ENCODE data around the gene TRAK1. TPM values are rescaled to one million over a fixed set of nuclear protein-coding genes. Genes with fewer than 3 reads are reported as not detected.
A peak's percentile ranks its signal among the peaks of the same experiment; 100 is the strongest.

The TRAK1 gene
- total RNA-seq, 1 donor from 2014 or later: 117 TPM

- peak; percentile 30 for DNase-seq (ENCODE audit: low read depth)
Observed at GRCh38 chr3:42149975-42150374, 58.8 kb downstream of the TRAK1 start.

GRCh38 chr3:42151596-42152168, 60.5 kb downstream of the TRAK1 start:
- DNase-seq (ENCODE audit: low read depth): no peak

- DNase-seq (ENCODE audit: low read depth): no peak
Observed at GRCh38 chr3:42152193-42152592, 61.0 kb downstream of the TRAK1 start.

DNA sequence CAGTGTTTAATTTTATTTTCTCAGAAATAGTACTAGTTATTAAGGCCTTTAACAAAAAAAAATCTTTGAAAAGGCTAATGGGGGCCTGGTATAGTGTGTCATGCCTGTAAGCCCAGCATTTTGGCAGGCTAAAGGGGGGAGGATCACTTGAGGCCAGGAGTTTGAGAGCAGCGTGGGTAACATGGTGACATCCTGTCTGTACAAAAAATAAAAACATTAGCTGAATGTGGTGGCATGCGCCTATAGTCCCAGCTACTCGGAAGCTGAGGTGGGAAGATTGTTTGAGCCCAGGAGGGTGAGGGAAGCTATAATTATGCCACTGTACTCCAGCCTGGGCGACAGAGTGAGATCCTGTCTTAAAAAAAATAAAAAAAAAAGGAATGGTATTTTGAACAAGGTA, 61.9 kb downstream of the TRAK1 start:
- DNase-seq (ENCODE audit: low read depth): no peak

DNA sequence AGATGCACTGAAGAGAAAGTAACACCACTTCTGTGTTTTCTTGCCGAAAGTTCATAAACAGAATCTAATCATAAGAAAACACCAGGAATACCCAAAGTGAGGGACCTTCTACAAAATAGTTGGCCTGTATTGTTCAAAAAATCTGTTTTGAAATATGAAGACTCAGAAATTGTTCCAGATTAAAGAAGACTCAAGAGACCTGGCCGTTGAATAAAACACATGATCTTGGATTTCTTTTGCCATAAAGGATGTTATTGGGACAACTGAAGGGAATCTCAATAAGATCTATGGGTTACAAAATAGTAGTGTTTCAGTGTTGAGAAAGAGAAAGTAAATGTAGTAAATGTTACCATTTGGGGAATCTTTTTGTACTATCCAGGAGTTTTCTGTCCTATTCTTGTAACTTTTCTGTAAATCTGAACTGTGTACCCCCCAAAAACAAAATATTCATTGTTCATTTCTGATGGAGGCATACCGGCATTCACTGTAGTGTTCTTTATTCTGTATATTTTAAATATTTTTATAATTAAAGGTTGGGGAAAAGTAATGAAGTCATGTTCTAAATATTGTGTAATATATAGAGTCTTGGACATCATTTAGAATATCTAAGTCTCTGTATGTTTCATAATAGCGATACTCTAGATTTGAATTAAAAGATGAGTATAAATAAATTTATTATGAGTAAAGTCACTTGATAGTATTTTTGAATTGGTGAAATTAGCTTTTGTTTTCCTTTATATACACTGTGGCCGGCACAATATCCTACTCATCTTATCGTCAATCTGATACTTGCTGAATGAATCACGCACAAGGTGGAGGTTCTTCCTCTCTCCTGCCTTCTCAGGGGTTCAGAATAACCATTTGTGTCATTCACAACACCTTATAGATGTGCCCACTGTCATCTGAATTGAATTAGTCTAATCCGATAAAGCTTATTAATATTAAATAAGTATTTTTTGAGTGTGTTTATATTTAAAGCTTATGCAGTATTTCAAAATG, 66.7 kb downstream of the TRAK1 start:
- DNase-seq (ENCODE audit: low read depth): no peak

GRCh38 chr3:42159147-42159546, 68.0 kb downstream of the TRAK1 start:
- DNase-seq (ENCODE audit: low read depth): no peak

DNA sequence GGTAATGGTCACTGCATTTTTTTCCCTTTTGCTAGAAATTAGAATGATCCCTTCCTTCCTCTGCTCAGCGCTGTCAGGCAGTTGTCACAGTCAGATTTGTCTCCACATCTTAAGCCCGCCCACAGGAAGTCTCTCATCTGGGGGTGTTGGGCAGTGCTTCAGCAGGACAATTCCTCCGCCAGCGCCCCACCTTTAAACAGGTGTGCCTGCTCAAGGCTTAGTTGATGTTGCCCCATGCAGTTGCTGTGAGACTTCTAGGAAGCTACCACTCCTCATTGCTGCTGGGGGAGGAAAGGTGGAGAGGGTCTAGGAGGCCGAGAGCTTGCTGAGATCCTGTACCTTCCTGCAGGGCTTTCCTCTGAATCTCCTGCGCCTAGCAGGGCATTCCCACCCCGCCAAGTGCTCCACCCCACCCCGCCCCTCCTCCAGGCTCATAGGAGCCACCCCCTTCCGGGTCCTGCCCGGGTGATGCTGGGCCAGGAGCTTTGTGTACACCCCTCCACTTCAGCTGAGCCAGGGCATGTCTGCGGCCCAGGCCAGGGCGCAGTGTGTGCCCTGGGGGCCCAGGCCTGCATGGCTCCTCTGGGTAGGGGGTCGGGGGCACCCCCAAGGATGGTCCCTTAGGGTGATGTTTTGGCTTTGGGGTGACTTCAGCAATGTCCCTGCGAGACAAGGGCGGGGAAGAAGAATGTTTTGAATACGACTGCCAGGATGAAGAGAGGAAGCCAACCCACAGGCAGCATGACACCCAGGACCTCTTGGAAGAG, 68.7 kb downstream of the TRAK1 start:
- DNase-seq (ENCODE audit: low read depth): peak; percentile 18

- DNase-seq (ENCODE audit: low read depth): peak; percentile 26
Observed at GRCh38 chr3:42161050-42161935, 70.1 kb downstream of the TRAK1 start.

DNA sequence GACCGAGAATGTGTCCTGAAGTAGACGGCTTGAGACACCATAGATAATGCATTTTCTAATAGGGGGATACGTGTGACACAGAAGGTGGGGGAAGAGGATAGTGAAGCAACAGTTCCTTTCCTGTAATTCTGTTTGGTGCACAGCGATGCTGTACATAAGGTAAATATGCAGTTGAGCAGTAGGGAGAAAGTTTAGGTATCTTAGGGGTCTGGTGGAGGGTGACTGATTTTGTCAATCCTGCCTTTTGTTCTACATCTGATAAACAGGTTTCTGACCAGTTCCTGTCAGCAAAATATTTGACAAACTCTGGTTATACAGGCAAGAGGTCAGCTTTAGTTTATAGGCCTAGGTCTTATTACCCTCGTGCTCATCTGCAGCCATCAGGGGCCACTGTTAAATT, 71.3 kb downstream of the TRAK1 start:
- no peak for DNase-seq (ENCODE audit: low read depth)

- DNase-seq (ENCODE audit: low read depth): no peak
Observed at GRCh38 chr3:42163622-42164244, 72.6 kb downstream of the TRAK1 start.

DNA sequence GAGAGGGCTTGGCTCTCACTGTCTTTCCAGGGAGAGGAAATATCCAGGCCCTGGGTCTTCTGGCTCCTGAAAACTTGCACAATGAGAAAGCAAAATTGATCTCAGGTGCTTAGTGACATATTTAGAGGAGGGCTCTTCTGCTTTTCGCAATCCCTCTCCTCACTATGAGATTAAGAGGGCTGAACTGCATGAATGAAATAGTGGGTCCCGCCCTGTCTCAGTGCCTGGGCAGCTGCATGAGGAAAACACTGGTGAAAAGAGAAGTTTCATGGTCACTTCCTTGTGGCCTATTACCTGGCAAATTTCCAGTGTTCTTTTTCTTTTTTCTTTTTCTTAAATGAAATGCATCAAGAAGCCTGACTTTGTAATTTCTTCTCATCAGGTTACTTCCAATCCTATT, 73.5 kb downstream of the TRAK1 start:
- DNase-seq (ENCODE audit: low read depth): no peak

GRCh38 chr3:42165211-42165610, 74.1 kb downstream of the TRAK1 start:
- DNase-seq (ENCODE audit: low read depth): peak; percentile 36

GRCh38 chr3:42166214-42166613, 75.1 kb downstream of the TRAK1 start:
- DNase-seq (ENCODE audit: low read depth): no peak

- DNase-seq (ENCODE audit: low read depth): no peak
Observed at GRCh38 chr3:42166662-42167300, 75.6 kb downstream of the TRAK1 start.

- DNase-seq (ENCODE audit: low read depth): no peak
Observed at GRCh38 chr3:42169579-42170120, 78.5 kb downstream of the TRAK1 start.

DNA sequence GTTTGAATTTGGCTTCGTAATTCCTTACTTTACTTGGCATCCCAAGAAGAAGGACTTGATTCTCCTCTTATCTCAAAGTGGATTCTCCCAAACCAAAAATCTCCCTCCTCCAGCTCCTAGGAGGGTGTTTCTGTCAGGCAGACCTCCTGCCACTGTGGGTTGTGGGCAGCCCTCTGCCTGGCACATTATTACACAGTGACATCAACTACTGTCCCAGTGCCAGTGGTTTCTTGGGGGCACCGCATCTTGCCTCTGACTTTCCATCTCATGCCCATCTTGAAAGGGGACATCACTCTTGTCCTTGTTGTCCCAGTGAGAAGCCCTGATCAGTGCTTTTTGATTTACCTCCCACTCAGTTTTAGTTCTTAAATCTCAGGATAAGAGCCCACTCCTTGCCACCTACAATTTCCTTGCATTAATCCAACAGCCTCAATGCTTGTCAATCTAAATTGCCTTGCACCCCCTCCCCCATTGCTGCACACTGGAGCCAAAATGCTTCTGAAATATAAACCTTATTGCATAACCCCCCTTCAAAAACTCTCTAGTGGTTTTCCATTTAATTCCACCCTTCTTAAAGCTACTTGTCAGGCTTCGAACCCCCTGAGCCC, 81.0 kb downstream of the TRAK1 start:
- DNase-seq (ENCODE audit: low read depth): peak; percentile 31

DNA sequence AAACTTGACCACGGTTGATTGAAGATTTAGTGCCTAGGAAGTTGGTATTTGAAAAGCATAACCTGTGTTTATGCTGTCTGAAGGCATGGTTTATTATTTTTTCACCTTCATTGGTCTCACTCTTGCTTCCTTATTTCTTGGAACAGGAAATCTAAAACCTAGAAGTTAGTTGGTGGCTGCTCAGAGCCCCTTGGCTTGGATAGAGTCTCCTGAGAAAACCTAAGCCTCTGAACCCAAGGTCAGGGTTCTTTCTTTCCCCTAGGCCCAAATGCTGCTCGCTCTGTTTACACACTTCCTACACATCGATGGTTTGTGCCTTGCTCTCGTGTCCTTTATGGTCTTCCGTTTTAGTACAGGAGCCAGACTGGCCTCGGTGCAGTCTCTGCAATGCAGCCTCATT, 82.2 kb downstream of the TRAK1 start:
- no peak for DNase-seq (ENCODE audit: low read depth)

DNA sequence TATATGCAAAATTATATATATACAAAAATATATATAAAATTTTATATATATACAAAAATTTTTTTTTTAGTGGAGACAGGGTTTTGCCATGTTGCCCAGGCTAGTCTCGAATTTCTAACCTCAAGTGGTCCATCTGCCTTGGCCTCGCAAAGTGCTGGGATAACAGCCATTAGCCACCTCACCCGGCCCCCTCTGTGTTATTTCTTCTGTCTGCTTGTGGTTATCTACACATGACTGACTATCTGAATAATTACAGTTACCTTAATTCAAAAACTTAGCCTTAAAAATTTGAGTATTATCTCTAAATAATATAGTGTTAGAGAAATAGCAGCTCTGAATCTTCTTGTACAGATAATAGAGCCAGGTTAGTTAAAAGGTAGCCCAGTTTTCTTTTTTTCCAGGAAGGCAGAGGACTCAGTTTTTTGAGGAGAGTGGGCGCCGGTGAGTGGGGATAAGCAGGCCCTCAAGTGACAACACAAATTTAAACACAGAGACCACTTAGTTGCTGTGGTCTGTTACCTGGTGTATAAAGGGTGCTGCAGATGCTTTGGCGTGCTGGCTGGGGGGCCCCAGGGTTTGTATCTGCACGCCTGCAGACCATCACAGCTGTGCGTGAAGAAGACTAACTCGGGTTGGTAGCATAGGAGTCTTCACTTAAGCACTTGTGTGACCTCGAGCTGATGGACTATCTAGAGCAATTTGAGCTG, 83.7 kb downstream of the TRAK1 start:
- DNase-seq (ENCODE audit: low read depth): no peak

Measured in myocyte (in vitro differentiated cells).